SK-N-SH (cell line): ENCODE data around the gene EIF3D. TPM values are rescaled to one million over a fixed set of nuclear protein-coding genes. Genes with fewer than 3 reads are reported as not detected.

Source experiments
- CTCF ChIA-PET: fragments of 300-600, 350-600 bp; formaldehyde crosslinking; extraction: SDS; loops from one replicate; lab custom pipeline; 2021; lab: Yijun Ruan, JAX
- POLR2A ChIA-PET: fragments of 350-600 bp; sonication (Branson Sonifier 250); formaldehyde crosslinking; extraction: SDS; loops from one replicate; lab custom pipeline; 2020; ENCODE audit warnings: antibody characterized with exemption, inconsistent platforms; lab: Yijun Ruan, JAX
- DNase-seq: peaks from one replicate; pipeline ENCODE4 v3.0.0; 2012
- H2AFZ ChIP-seq: fragments of 200-600 bp; sonication (generic); 2 replicates; pipeline ENCODE4 v1.8.1; 2016; ENCODE audit warnings: antibody characterized with exemption, mild to moderate bottlenecking, low read depth
- H3F3A ChIP-seq: fragments of 200-600 bp; sonication (generic); replicated peaks from 2 replicates; pipeline ENCODE3; 2016; ENCODE audit warnings: antibody characterized with exemption, mild to moderate bottlenecking; ENCODE audit not compliant: insufficient read depth
- H3K27ac ChIP-seq, 2 experiments: fragments of 200-500 bp in 1 of 2; fragments of 200-600 bp in 1 of 2; sonication (Bioruptor generic) in 1 of 2; sonication (generic), shearing (Covaris generic) in 1 of 2; 2 replicates each; pipeline versions ENCODE4 v1.5.1 to v1.6.1; 2014 to 2016; ENCODE audit warnings: low read depth in 2 of 2, inconsistent platforms in 1 of 2, low read length in 1 of 2, mild to moderate bottlenecking in 1 of 2, mixed read lengths in 1 of 2
- H3K27me3 ChIP-seq: fragments of 200-600 bp; sonication (generic), shearing (Covaris generic); 2 replicates; pipeline ENCODE4 v1.6.1; 2016; ENCODE audit warnings: mixed run types; ENCODE audit not compliant: insufficient read depth
- H3K36me3 ChIP-seq, 2 experiments: fragments of 200-500 bp in 1 of 2; fragments of 200-600 bp in 1 of 2; sonication (Bioruptor generic) in 1 of 2; sonication (generic) in 1 of 2; replicated peaks in 1 of 2; 2 replicates each; pipeline versions ENCODE3 to v1.5.1; 2014 to 2016; ENCODE audit warnings: low read length in 1 of 2, mild to moderate bottlenecking in 1 of 2; ENCODE audit not compliant: insufficient read depth in 2 of 2, control insufficient read depth in 1 of 2
- H3K4me1 ChIP-seq, 2 experiments: fragments of 200-500 bp in 1 of 2; fragments of 200-600 bp in 1 of 2; sonication (Bioruptor generic) in 1 of 2; sonication (generic), shearing (Covaris generic) in 1 of 2; 2 replicates each; pipeline versions ENCODE4 v1.5.1 to v1.6.1; 2014 to 2016; ENCODE audit warnings: low read depth in 1 of 2, low read length in 1 of 2, mixed run types in 1 of 2; ENCODE audit not compliant: insufficient read depth in 2 of 2, control insufficient read depth in 1 of 2
- H3K4me2 ChIP-seq: fragments of 200-600 bp; sonication (generic), shearing (Covaris generic); 2 replicates; pipeline ENCODE4 v1.6.1; 2017; ENCODE audit warnings: mixed run types
- H3K4me3 ChIP-seq, 2 experiments: fragments of 200-500 bp in 1 of 2; fragments of 200-600 bp in 1 of 2; sonication (Bioruptor generic) in 1 of 2; sonication (generic), shearing (Covaris generic) in 1 of 2; 2 replicates each; pipeline versions ENCODE4 v1.5.1 to v1.8.1; 2014 to 2016; ENCODE audit warnings: low read depth in 2 of 2, inconsistent platforms in 1 of 2, low read length in 1 of 2, mild to moderate bottlenecking in 1 of 2, mixed read lengths in 1 of 2, moderate library complexity in 1 of 2
- H3K79me2 ChIP-seq: fragments of 200-600 bp; sonication (generic); 2 replicates; pipeline ENCODE4 v1.8.1; 2017; ENCODE audit warnings: mild to moderate bottlenecking; ENCODE audit not compliant: insufficient read depth
- H3K9ac ChIP-seq: fragments of 200-600 bp; sonication (generic); 2 replicates; pipeline ENCODE4 v1.6.1; 2017; ENCODE audit warnings: mixed run types
- H3K9me2 ChIP-seq: fragments of 200-600 bp; sonication (generic); 2 replicates; pipeline ENCODE4 v1.6.1; 2017; ENCODE audit warnings: mixed run types
- H3K9me3 ChIP-seq: fragments of 200-600 bp; sonication (generic); 2 replicates; pipeline ENCODE4 v1.6.1; 2017; ENCODE audit warnings: mixed run types, mild to moderate bottlenecking, moderate library complexity
- H4K20me1 ChIP-seq: fragments of 200-600 bp; sonication (generic); 2 replicates; pipeline ENCODE4 v1.6.1; 2017; ENCODE audit warnings: mild to moderate bottlenecking, mixed run types; ENCODE audit not compliant: insufficient read depth
- CHD2 ChIP-seq: fragments of 150-350 bp; IDR thresholded peaks from 2 replicates; pipeline ENCODE4 v1.6.1; 2018; ENCODE audit warnings: low read length; ENCODE audit not compliant: partially characterized antibody
- CTCF ChIP-seq: fragments of 200-600 bp; sonication (generic); IDR thresholded peaks from 2 replicates; pipeline ENCODE4 v1.6.1; 2017; ENCODE audit warnings: antibody characterized with exemption, mild to moderate bottlenecking, moderate library complexity
- EZH2phosphoT487 ChIP-seq: fragments of 200-600 bp; sonication (generic); IDR thresholded peaks from 2 replicates; pipeline ENCODE4 v1.6.1; 2017; ENCODE audit warnings: low read depth, mixed run types, mild to moderate bottlenecking, antibody characterized with exemption, moderate library complexity, borderline replicate concordance
- FOXJ3 ChIP-seq: sonication (generic); formaldehyde crosslinking; IDR thresholded peaks from 2 replicates; pipeline ENCODE4 v1.5.1; 2020; ENCODE audit warnings: mild to moderate bottlenecking, missing genetic modification reagents
- FOXM1 ChIP-seq: IDR thresholded peaks from 2 replicates; pipeline ENCODE4 v1.4.0; 2012; ENCODE audit warnings: low read depth, mild to moderate bottlenecking
- JUND ChIP-seq: IDR thresholded peaks from 2 replicates; pipeline ENCODE4 v1.4.0; 2012
- MEF2A ChIP-seq: IDR thresholded peaks from 2 replicates; pipeline ENCODE4 v1.4.0; 2012; ENCODE audit warnings: low read depth, borderline replicate concordance
- MXI1 ChIP-seq: IDR thresholded peaks from 2 replicates; pipeline ENCODE4 v1.6.1; 2012; ENCODE audit warnings: mild to moderate bottlenecking, low read depth, low read length, improper control_type of control experiment
- POLR2AphosphoS5 ChIP-seq: IDR thresholded peaks from 2 replicates; pipeline ENCODE4 v1.6.1; 2012; ENCODE audit warnings: low read depth, low read length
- RAD21 ChIP-seq: IDR thresholded peaks from 2 replicates; pipeline ENCODE4 v1.6.1; 2012; ENCODE audit warnings: mild to moderate bottlenecking, low read length
- RCOR1 ChIP-seq: fragments of 150-350 bp; IDR thresholded peaks from 2 replicates; pipeline ENCODE4 v1.6.1; 2017; ENCODE audit warnings: antibody characterized with exemption, low read length
- RFX5 ChIP-seq: IDR thresholded peaks from 2 replicates; pipeline ENCODE4 v1.6.1; 2012; ENCODE audit warnings: mild to moderate bottlenecking, improper control_type of control experiment, low read length
- TAF1 ChIP-seq: IDR thresholded peaks from 2 replicates; pipeline ENCODE4 v1.6.1; 2012; ENCODE audit warnings: low read depth, mild to moderate bottlenecking, low read length, moderate library complexity, borderline replicate concordance
- WGBS: methylation state at CpG from one replicate; pipeline ENCODE4 v1.1.6; 2017; ENCODE audit warnings: low lambda C conversion rate; 5-methylcytosine and 5-hydroxymethylcytosine counted together
- polyA plus RNA-seq, 3 experiments: library from polyadenylated mRNA; depleted of rRNA; stranded (reverse); fragments of >200 nt; gene quantifications; 2 replicates each; pipeline ENCODE4 v1.2.3, GENCODE V29; 2012
- TF ChIP-seq, protein P1 (sequence below): fragments of 150-350 bp; IDR thresholded peaks from 2 replicates; pipeline ENCODE4 v1.6.1; 2016; ENCODE audit warnings: mild to moderate bottlenecking, low read depth, low read length
- TF ChIP-seq, protein P2 (sequence below): IDR thresholded peaks from 2 replicates; pipeline ENCODE4; 2012
- TF ChIP-seq, protein P3 (sequence below): IDR thresholded peaks from 2 replicates; pipeline ENCODE4 v1.4.0; 2012; ENCODE audit warnings: low read depth, borderline replicate concordance
- TF ChIP-seq, protein P4 (sequence below): fragments of 150-350 bp; IDR thresholded peaks from 2 replicates; pipeline ENCODE4 v1.6.1; 2017; ENCODE audit warnings: antibody characterized with exemption, low read length, low read depth, borderline replicate concordance

EIF3D gene
- polyA plus RNA-seq, 1 of the 3 experiments (the other 2 are of a cell fraction), result 423 TPM

- H3K4me3 ChIP-seq, result no peak overlapping the region
- peaks cover 8% of the 10 kb centered on the region for H3F3A ChIP-seq
- no peak overlapping the region for H2AFZ ChIP-seq
- no peak overlapping the region for H3K9ac ChIP-seq
- H4K20me1 ChIP-seq, result no peaks in the 10 kb centered on the region
- no peaks in the 10 kb centered on the region for H3K36me3 ChIP-seq
- no peaks in the 10 kb centered on the region for H3K9me3 ChIP-seq
- H3K27me3 ChIP-seq, result peaks cover 30% of the 10 kb centered on the region
- CTCF ChIA-PET, result interaction anchor here (1.4 to 8.0 kb wide), 3 partner anchors 223 to 427 kb away, joined by 4 to 48 read pairs (median 21); no protein-coding TSS in a partner anchor
- TF ChIP-seq, protein P1, sequence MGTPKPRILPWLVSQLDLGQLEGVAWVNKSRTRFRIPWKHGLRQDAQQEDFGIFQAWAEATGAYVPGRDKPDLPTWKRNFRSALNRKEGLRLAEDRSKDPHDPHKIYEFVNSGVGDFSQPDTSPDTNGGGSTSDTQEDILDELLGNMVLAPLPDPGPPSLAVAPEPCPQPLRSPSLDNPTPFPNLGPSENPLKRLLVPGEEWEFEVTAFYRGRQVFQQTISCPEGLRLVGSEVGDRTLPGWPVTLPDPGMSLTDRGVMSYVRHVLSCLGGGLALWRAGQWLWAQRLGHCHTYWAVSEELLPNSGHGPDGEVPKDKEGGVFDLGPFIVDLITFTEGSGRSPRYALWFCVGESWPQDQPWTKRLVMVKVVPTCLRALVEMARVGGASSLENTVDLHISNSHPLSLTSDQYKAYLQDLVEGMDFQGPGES, result no peak
- no peak for TF ChIP-seq FOXM1
- no peak for TF ChIP-seq MEF2A
- TF ChIP-seq CHD2, result no peak
- TF ChIP-seq TAF1, result no peak
- TF ChIP-seq, protein P2, sequence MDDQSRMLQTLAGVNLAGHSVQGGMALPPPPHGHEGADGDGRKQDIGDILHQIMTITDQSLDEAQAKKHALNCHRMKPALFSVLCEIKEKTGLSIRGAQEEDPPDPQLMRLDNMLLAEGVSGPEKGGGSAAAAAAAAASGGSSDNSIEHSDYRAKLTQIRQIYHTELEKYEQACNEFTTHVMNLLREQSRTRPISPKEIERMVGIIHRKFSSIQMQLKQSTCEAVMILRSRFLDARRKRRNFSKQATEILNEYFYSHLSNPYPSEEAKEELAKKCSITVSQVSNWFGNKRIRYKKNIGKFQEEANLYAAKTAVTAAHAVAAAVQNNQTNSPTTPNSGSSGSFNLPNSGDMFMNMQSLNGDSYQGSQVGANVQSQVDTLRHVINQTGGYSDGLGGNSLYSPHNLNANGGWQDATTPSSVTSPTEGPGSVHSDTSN, result no peak
- TF ChIP-seq, protein P3, sequence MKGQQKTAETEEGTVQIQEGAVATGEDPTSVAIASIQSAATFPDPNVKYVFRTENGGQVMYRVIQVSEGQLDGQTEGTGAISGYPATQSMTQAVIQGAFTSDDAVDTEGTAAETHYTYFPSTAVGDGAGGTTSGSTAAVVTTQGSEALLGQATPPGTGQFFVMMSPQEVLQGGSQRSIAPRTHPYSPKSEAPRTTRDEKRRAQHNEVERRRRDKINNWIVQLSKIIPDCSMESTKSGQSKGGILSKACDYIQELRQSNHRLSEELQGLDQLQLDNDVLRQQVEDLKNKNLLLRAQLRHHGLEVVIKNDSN, result no peak
- TF ChIP-seq EZH2phosphoT487, result no peak
- TF ChIP-seq RCOR1, result no peak
- TF ChIP-seq JUND, result no peak
- no peak for TF ChIP-seq RAD21
- no peak for TF ChIP-seq FOXJ3 (CRISPR knock-in tag)
- TF ChIP-seq, protein P4, sequence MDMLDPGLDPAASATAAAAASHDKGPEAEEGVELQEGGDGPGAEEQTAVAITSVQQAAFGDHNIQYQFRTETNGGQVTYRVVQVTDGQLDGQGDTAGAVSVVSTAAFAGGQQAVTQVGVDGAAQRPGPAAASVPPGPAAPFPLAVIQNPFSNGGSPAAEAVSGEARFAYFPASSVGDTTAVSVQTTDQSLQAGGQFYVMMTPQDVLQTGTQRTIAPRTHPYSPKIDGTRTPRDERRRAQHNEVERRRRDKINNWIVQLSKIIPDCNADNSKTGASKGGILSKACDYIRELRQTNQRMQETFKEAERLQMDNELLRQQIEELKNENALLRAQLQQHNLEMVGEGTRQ, result no peak
- no peak for TF ChIP-seq POLR2AphosphoS5
- TF ChIP-seq MXI1, result no peak
- no peak for TF ChIP-seq RFX5
- TF ChIP-seq CTCF, result no peak
- TF ChIP-seq, all 33 proteins: peak for 0
- H3K4me2 ChIP-seq, result no peak overlapping the region
- WGBS, result 70% methylated on average over 12 of the region's 13 CpGs
- POLR2A ChIA-PET, result no interaction called here
- H3K27ac ChIP-seq, result no peak overlapping the region
- DNase-seq, result no peak
- no peaks in the 10 kb centered on the region for H3K79me2 ChIP-seq
- H3K9me2 ChIP-seq, result no peaks in the 10 kb centered on the region
- H3K4me1 ChIP-seq, result peaks cover 0 to 2% of the 10 kb centered on the region in 2 experiments; a peak in 1 of 4 replicates
Observed at GRCh38 chr22:36550701-36551495, 21.9 kb upstream of the EIF3D start.
